Hematopoietic multipotent progenitor cell treated with erythropoietin and hydrocortisone succinate and interleukin-3 and kit ligand, for 6 days (in vitro differentiated cells): ENCODE data around the gene CFAP206.
"Not testable (repeated sequence)": the region's sequence is repeated elsewhere in the genome, so short reads cannot be mapped to it uniquely, and the experiment has no call there.

ENCODE experiments used
- DNase-seq: peaks from one replicate; pipeline ENCODE4 v3.0.0-alpha.2; 2015

CFAP206 gene

DNA sequence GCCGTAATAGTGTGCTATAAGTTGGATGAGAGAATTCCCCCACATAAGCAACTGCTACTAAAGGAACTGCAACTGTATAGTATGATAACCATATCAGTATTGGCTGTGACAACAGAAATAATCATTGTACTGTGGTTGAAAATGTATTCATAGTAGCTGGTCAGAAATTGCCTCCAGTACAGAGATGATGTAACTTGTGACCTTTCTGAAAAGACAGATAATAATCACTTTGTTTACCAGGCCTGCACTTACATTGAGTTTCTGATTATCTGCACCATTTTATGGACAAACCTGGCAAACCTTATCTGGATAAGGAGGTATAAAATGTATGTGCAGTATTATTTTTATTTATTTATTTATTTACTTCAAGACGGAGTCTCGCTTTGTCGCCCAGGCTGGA is 19.0 kb downstream of the CFAP206 start:
- DNase-seq: no peak

DNA sequence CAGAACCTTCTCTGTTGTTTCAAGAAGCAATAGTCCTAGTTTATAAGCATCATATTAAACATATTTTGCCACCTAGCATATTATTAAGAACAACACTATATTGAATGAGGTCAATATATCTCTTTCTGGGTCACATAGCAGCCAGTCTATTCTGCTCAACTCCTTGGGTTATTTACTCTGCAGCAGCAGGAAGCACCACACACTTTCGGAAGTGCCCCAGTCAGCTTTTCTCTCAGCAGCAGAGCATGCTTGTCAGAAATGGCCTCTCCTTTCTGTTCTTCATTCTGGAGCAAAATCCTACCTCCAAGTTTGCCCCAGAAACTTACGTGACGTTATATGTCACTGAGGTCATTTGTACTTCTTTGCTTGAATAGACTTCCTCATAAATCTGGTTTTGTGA is 22.7 kb downstream of the CFAP206 start:
- DNase-seq: no peak

DNA sequence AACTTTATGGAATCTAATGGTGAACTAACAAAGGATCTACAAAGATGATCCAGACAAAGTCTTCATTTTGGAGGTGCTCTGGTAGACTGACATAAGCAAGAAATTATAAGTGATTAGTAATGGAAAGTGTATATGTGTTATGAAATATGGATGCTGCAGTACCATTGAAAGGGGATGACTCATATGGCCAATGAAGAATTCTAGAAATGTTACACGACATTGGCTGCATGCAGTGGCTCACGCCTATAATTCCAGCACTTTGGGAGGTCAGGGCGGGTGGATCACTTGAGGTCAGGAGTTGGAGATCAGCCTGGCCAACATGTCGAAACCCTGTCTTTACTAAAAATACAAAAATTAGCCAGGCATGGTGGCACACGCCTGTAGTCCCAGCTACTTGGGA is 23.5 kb downstream of the CFAP206 start:
- DNase-seq: no peak

DNA sequence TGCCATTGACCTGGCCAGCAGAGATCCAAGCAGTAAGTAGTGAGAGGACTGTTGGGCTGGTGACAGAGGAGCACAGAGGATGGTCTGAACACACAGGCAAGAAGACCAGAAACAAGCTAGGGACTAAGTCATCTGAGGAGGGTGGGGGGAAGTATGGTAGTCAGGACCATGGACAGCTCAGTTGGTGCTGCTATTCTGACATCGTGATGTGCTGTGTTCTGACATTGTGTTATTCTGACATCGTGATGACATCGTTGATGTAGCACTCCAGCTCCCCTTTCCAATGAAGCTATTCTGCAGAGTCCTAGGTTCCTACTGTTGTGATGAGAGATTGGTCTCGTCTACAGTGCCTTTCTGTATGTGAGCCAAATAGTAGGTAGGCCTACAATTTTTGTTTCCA is 28.7 kb downstream of the CFAP206 start:
- DNase-seq: peak; percentile 87

DNA sequence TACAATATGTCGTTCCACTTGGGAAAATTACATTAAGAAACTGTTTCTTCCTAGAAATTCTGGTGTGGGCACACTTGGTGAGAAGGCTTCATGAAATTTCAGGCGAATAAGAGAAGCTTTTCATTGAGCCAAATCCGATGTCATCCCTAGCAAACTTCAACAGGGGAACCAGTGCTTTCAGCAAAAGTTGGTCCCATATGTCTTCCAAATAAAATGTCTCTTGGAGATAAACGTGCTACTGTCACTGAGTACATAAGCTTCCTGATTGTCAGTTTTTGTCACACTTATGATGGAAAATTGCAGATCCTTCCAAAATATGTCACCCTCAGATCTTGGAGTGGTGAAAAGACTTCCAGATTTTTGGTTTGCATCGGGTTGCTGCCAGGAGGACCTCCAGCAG is 33.9 kb downstream of the CFAP206 start:
- DNase-seq: no peak

DNA sequence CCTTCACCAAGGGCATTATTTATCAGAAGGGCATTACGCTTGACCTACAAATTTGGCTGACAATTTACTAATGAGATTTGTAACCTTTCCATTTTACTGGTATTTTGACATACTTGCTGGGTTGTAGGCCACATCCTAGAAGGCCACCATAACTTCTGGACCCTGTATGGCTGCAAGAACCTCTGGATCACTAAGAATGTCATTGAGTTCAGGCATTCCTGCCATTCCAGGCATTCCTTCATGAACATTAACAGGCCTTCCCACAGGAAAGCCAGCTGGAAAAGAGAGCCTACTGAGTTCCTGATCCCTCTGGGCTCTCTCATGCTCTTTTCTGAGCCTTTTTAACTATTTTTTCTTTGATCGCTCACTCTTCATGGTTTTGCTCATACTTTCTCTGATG is 36.6 kb downstream of the CFAP206 start:
- DNase-seq: no peak

DNA sequence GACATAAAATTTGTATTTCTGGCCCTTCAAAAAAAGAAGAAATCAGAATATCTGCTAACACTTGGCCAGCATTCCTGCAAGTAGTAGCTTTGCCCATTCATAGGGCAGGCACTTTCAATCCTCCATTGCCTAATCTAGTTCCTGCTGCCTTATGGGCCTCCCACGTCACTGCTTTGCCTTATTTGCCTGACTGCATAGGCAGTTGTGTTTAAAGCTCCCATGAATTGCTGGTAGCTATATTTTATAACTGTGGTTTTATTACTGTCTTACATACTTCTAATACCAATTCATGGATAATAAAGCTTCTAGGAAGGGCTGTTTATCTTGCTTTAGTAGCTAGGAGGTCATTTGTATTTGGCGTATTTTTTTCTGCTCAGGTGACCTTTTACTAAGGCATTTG is 57.3 kb downstream of the CFAP206 start:
- no peak for DNase-seq

DNA sequence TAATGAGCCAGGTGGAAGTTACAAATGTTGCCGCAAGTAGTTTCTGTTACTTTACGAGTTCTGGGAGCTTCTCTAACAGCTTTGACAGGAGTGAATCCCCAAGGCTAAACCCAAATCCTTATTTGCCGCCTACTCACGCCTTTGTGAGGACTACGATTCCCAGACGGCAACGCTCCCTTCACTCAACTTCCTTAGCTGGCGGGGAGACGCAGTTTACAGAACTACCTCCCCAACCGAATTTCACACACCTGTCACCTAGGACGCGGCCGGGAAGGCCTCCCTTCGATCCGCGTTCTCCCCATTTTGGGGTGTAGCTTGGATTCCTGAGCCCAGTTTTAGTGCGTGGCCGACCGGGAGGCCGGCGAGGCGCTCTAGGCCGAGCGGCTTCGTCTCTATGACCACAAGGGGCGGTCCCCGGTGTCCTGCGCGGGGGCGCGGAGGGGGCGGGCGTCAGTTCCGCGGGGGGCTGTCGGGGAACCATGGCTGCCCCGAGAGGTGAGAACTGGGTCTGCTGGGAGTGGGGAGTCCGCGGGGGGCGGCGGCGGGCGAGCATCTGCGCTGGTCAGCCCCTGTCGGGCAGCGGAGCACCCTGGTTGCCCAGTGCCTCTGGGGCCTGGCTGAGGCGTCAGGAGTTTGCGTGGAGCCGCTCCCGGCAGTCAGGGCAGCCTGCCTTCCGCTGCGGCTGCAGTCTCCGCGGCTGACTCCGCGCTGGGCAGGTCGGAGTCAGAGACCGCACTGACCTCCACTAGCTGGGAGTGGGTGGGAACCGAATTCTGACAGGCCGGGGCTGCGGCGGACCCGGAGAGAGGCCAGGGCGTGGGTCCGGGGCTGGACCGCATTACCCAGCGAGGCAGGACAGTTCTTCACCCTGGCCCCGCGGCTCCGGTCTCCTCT is 65.0 kb downstream of the CFAP206 start, which contains the start of gene SLC35A1:
Gene SLC35A1 (plus strand): TSS at position 450 of the 894 bp plus-strand sequence. CDS start 30 bp downstream, at position 480.
- DNase-seq: peak; percentile 92

DNA sequence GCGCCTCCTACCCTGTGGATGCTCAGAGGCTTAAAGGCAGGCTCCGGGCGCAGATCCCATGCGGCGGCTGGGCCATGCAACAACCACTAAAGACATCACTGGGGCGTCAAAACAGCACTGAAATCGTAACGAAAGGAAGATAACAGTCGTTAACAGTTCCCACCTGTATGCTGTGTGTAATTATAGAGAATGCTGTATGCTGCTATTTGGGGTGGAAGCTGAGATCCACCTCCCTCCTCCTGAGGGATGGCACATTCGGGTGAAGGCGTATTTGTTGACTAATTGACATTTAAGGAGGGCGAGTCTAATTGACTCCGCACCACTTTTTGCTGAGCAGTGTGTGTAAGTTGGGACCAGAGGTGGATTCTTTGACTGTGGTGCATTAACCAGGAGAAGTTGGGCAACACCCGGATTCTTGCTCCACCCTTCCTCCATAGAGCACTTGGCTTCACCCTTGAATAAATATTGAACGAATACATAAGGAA is 65.7 kb downstream of the CFAP206 start:
- peak; percentile 78 for DNase-seq

DNA sequence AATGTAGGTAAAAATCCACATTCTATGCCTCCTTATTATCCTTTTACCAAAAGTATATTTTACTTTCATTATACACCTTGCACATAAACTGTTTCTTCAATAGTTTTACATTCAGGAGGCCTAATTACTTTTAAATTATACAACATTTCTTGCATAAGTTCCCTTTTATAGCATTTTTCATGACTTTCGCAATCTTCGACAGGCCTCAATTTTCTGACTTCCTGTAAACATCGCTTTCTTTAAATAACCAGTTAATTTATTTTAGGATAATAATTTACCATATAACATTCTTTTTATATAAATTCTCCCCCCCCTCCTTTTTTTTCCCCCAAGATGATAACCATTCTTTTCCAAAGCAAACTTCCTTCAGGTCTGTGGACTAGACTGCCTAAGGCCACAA is 74.2 kb downstream of the CFAP206 start:
- peak; percentile 56 for DNase-seq

DNA sequence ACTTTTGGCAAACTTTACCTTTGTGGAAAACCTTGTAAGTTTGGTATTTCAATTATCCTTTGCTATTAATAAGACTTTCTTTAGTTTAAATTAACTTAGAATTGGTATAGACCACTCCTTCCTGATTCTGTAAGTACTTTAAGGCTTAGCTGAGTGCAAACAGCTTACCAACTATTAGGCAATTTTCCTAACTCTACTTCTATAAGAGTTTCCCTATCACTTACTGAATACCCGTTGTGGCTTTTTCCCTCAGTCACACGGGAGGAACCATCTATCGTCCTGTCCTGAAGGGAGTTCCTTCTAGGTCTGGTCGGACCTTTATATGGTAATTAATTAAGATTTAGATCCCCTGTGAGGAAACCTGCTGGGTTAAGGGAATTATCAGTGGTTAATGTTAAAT is 74.6 kb downstream of the CFAP206 start:
- DNase-seq: peak; percentile 57

DNA sequence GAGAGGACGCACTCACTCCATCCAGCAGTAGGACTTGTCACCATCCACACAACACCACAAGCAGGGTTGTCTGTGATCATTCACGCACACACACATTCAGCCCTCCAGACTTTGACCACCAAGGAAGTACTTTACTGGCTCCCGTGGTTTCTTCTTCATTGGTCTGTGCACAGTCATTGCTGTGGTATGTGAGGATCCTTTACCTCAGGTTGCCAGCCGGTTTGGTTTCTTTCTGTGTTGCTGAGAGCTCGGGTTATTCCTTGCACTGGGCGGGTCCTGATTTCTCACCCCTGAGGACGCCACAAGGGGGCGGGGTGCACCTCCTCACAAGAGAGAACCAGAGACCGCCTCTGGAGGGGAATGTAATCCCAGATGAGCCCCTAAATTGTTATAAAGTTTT is 76.2 kb downstream of the CFAP206 start:
- DNase-seq: peak; percentile 29

DNA sequence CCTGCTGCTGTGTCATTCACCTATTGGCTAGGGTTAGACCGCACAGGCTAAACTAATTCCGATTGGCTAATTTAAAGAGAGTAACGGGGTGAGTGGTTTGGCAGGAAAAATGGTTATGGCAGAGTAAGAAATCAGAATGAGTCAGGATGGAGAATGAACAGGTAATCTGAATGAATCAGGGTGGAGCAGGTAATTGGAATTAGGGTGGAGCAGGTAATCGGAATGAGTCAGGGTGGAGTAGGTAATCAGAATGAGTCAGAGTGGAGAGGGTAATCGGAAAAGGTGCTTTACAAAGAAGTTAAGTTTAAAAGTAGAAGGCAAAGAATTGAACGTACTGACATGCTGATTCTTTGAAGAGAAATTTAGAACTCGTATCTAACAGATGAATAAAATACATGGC is 76.7 kb downstream of the CFAP206 start:
- DNase-seq: no peak

DNA sequence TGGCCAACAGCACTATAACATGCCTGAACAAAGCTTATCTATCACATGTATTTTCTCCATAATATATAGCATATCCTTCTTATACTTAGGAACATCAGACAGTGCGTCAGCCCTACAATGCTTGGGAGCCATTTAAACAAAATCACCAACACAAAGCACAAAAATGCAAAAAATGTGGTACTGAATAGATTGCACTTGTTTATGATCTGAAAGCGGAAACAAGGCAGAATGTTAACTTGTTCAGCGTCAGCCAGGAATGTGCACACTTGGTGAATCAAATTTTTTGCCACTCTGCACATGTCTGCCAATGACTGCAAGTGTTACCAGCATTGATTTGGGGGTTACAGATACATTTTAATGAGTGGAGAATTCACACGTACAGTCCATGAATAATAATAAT is 79.8 kb downstream of the CFAP206 start:
- no peak for DNase-seq

DNA sequence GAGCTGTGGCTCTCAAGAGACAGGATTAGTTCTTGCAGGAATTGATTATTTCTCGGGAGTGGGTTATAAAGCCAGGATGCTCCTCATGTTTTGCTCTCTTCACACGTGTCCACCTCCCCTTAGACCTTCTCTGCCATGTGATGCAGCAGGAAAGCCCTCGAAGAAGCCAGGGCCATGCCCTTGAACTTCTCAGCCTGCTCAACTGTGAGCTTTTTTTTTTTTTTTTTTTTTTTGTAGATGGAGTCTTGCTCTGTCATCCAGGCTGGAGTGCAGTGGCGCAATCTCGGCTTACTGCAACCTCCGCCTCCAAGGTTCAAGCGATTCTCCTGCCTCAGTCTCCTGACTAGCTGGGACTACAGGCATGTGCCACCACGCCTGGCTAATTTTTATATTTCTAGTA is 81.6 kb downstream of the CFAP206 start:
- DNase-seq: not testable (repeated sequence)

DNA sequence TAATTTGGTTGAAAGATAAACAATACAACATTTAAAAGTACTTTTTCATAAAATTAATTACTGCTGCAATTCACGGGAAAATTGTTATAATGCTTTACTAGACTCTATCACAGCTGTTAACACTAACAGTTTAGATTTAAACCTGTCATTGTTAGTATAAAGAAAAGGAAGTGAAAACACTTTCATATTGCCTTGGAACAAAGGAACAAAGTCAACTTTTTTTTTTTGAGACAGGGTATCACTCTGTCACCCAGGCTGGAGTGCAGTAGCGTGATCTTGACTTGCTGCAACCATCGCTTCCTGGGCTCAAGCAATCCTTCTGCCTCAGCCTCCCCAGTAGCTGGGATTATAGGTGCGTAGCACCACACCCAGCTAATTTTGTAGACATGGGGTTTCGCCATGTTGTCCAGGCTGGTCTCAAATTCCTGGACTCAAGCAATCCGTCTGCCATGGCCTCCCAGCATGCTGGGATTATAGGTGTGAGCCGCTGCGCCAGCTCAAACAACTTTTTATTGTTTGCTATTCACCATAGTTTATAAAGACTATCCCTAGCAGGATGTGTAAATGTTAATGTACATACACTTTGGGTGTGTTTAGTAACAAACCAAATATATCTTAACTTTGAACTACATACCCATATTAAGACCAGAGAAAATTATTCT is 87.1 kb downstream of the CFAP206 start:
- no peak for DNase-seq

DNA sequence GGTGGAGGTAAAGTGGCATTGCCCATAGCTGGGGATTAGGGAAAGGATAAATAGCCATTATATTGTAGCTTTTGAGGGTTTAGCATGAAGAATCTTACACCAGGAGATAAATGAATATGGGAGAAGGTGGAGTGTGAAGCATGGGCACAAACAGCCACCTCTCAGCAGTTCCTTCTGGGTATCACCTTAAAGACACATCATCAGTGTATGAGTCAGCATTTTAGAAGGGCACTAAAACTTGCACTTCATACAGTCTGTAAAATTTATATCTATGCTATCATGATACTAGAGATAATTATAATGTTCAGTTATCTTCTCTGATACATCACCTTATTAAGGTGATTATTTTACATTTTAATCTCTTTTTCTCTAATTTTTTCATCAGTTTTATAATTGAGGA is 90.3 kb downstream of the CFAP206 start:
- DNase-seq: peak; percentile 16

DNA sequence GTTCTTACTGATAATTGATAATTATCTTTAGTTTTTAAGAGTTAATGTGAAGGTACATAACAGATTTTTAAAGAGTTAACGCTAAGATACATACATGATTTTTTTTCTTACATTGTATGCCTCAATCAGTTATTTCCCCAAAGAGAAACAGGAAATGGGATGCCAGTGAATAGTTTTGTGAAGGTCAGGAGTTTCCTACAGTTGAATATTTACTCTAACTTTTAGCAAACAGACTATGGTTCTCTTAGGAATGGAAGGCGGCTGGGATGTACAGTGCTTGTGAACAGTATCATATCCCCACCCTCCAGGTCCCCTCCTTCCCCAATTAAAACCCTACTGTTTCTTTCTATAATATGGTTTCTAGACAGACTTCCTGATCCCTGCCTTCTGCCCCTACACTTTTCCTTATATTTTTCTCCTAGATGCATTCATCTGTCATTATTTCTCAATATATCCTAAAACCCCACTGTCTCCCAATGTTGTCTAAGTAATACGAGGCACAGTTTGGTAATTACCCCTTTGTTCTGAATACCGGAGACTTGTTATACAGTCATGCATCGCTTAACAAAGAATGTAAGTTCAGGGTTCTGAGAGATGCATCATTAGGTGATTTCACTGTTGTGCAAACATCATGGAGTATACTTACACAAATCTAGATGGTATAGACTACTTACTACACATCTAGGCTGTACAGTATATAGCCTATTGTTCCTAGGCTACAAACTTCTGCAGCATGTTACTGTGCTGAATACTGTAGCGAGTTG is 94.2 kb downstream of the CFAP206 start:
- no peak for DNase-seq

DNA sequence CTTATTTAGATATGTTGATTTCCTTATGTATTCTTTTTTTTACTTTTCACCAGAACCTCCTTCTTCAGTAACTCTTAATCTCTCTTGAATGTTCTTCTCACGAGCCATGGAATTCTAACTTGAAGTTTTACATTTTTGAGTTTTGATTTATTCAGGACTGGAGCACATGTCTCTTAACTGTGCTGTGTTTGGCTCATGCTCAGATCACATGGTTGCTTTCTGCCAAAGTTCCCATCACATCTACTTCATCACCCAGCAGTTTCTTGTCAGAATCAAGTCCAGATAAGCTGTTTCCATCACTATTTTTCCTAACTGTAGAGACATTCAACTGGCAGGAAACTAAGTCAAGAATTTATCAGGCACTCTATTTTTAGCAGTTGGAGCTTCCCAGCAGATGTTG is 96.7 kb downstream of the CFAP206 start:
- DNase-seq: no peak
